Uterus (tissue), 2 donors: ENCODE data around the gene DDX41.
"Not testable (repeated sequence)": the region's sequence is repeated elsewhere in the genome, so short reads cannot be mapped to it uniquely, and the experiment has no call there.

Experiments
- POLR2A ChIP-seq, 2 donors: fragments of 450-650 bp; IDR thresholded peaks; one replicate each; pipeline ENCODE4 v1.6.1; 2016; ENCODE audit warnings: antibody characterized with exemption in 2 of 2, mild to moderate bottlenecking in 1 of 2, moderate library complexity in 1 of 2
- TF ChIP-seq, protein P1 (sequence below), 4 experiments: fragments of 200-600 bp in 2 of 4; fragments of 450-650 bp in 2 of 4; sonication (generic) in 2 of 4; IDR thresholded peaks; one replicate each; pipeline ENCODE4 v1.5.1; 2016 to 2019; ENCODE audit warnings: antibody characterized with exemption in 4 of 4, mild to moderate bottlenecking in 2 of 4, moderate library complexity in 1 of 4

DNA sequence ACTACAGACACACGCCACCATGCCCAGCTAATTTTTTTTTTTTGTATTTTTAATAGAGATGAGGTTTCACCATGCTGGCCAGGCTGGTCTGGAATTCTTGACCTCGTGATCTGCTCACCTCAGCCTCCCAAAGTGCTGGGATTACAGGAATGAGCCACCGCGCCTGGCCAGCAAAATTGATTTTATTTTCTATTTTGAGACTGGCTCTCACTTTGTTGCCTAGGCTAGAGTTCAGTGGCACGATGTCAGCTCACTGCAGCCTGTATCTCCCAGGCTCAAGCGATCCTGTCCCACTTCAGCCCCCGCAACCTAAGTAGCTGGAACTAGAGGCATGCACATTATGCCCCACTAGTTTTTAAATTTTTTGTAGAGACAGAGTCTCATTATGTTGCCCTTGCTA is 17.7 kb upstream of the DDX41 start:
- TF ChIP-seq, protein P1, sequence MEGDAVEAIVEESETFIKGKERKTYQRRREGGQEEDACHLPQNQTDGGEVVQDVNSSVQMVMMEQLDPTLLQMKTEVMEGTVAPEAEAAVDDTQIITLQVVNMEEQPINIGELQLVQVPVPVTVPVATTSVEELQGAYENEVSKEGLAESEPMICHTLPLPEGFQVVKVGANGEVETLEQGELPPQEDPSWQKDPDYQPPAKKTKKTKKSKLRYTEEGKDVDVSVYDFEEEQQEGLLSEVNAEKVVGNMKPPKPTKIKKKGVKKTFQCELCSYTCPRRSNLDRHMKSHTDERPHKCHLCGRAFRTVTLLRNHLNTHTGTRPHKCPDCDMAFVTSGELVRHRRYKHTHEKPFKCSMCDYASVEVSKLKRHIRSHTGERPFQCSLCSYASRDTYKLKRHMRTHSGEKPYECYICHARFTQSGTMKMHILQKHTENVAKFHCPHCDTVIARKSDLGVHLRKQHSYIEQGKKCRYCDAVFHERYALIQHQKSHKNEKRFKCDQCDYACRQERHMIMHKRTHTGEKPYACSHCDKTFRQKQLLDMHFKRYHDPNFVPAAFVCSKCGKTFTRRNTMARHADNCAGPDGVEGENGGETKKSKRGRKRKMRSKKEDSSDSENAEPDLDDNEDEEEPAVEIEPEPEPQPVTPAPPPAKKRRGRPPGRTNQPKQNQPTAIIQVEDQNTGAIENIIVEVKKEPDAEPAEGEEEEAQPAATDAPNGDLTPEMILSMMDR (IDR thresholded peaks at IDR 0.05), result not testable (repeated sequence)
- not testable (repeated sequence) for TF ChIP-seq POLR2A (IDR thresholded peaks at IDR 0.05)
